PC-9 (cell line): ENCODE results near the gene NUDT5.

Experiments used
- CTCF ChIP-seq: fragments of 200-600 bp; sonication (generic); conservative IDR thresholded peaks from 2 replicates; pipeline ENCODE4 v1.6.1; 2017; ENCODE audit warnings: mixed run types, antibody characterized with exemption, mild to moderate bottlenecking, moderate library complexity
- EZH2 ChIP-seq: fragments of 200-600 bp; sonication (generic); IDR thresholded peaks from 2 replicates; pipeline ENCODE4 v1.8.0; 2017; ENCODE audit warnings: antibody characterized with exemption, low read depth

DNA sequence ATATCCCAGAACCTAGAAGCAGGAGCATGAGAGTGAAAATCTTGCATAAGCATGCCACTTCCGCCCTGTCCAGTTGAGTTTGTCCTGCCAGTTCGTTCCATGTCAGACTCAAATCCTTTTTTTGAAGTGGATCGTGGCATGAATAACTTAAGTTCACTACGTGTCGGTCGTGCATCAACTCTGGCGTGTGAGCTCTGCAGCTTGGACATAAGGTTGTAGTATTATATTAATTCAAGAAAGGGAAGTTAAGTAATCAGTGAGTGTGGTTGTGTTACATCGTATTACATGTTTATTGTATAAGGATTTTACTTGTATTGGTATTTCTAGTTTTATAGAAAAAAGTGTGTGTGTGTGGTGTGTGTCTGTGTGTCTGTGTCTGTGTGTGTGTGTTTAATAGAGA, 23.3 kb upstream of the NUDT5 start:
- TF ChIP-seq CTCF, result no peak
- TF ChIP-seq EZH2, result no peak
